Measurements from ENCODE around the gene KL. TPM values are rescaled to one million over a fixed set of nuclear protein-coding genes. Genes with fewer than 3 reads are reported as not detected.

The KL gene
- total RNA-seq, 1 donor from 2014 or later = 0.24 TPM

DNA sequence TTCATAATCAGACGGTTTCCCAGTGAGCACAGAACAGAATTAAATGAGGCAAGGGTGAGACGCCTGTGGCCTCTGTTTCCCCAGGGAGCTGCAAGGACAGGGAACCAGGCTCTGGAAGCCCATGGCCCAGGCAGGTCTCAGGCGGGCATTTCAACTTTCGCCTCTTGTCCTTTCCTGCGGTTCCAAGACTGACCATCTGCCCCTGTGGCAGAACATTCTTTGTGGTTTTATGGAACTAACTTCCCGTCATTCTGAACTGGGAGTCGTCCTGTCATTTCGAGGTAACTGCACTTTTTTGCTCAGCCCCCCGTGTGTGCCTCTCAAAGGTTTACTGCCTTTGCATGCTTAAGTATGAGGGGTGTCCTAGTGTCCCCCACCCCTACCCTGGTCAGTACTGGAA is 70.9 kb downstream of the KL start:
- ATAC-seq = no peak

DNA sequence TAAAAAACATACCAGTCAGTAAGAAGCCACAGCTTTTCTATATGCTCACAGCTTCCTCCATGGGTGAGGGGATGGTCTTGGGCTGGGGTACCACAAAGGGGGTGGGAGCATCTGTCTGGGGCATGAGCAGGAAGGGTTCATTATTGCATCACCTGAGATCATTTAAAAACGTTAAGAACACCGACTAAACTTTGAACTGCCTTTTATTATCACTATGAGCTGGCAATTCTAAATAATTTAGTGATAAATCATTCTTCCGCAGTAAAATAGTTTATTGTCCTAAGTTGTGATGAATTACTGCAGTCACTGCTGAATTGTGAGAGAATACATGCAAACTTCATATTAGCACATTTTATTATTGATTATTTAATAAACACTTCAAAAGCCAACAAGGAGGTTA is 71.6 kb downstream of the KL start:
- no peak for ATAC-seq

DNA sequence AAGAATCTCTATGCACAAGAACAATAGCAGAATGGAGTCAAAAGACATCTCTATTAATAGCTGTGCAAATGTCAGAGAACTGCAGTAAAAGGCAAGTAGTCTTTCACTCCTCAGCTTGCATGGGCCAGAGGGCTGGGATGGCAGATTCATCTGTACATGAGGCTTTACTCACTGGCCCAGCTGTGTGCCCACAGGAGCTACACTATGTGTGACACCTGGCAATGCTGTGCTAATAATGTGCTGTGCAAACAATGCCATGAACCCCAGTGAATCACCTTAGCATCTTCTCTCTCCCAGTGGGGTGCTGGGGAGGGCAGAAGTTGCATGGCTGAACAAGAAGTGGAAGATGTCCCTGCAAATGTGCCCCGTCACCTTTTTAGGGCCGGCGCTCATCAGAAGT is 73.1 kb downstream of the KL start:
- no peak for ATAC-seq

DNA sequence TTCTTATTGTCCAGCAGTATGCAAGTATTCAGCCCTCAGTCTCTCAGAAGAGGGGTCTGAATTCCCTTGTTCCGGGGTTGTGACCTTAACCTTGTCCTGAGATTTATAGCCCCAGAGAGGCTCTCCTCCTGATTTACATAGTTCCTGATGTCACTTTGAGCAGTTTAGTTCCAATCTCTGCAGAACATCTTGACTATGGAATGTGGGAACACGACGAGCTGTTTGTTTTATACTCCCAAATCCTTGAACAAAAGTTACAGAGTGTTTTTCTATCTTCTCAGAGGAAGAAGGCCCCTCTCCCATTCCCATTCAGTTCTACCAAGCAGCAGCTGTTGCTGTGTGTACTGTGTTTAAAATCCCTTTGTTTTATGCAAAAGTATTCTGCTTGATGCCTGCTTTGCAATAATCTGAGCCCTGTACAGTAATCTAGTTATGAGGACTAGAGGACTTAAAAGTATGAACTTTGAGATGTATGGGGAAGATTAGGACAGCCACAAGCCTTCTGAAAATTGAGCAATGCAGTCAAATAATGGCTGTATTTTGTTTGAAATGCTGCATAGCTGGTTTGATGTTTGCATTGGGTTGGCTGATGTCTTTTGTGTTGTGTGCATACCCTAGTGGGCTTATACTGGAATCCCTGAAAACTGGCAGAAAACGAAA is 74.7 kb downstream of the KL start:
- ATAC-seq = no peak

DNA sequence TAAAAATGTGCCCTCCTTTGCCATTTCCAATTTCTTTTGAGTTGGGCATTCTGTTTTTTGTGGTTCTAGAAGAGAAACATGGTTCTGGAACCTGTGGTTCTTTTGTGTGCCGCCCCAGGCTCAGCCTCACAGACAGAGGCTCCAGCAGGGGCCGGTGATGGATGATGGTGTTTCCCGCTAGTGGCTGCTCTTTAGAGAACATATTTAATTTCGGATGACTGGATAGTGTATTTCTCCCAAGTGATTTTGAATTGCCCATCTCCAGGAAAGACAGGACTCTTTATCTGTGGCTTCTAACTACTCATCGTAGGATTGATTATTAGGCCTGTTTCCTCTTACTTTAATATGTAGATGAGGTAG is 75.2 kb downstream of the KL start:
- no peak for ATAC-seq

DNA sequence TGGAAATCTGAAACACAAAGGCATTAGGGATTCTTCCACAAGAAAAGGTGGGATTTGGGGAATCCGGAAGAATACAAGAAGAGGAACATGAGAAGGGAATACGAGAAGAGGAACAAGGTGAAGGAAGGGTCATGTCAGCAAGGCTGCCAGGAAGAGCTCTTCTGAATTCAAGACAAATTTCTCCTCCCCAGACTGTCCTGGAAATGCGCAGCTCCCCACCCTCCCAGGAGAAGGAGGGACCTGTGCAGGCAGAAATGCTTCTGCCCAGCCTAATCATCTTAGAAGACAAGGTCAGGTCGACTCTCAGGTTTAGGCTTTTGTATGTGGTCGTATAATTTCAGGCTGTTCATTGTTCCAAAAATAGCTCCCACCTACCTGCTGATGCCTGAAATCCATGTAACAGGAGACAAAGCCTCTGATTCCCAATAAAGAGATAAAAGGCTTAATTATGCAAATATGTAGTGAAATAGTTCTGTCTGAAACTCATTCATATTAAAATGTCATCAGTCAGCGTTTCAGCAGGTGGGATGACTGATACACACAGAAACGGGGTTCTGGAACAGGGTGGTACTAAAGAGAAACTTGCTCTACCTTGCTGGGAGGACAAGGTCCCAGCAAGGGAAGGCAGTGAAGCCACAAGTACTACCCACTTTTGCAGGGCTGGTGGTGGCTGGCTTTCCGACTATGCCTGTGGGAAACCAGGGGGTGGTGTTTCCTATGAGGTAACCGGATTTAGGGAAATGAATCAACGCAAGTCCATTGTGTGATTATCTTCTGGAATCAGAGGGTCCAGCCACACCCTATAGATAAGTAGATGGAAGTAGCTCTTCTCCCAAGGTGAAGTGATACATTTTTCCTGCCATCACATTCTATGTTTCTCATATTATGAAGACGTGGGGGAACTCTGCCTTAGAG is 76.1 kb downstream of the KL start:
- no peak for ATAC-seq

- ATAC-seq = no peak
These were observed 80.8 kb downstream of the KL start for GRCh38 chr13:33096886-33097605.

DNA sequence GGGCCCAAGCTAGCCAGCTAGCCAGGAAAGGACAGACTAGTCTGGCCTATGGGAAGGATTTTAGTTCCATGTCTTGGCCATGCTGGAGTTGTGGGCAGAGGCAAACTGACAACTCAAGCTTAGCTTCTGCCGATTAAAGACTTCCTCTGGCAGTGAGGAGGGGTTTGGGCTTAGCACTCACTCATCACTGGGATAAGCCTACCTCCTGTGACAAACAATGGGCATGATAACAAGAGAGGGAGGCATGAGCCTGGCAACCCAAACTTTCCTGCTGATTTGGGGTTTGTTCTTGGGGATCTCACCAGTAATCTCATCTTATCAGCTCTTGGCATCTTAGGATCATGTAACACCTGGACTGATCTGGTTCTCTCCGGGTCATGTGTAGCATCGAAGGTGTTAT is 83.6 kb downstream of the KL start:
- ATAC-seq = no peak

DNA sequence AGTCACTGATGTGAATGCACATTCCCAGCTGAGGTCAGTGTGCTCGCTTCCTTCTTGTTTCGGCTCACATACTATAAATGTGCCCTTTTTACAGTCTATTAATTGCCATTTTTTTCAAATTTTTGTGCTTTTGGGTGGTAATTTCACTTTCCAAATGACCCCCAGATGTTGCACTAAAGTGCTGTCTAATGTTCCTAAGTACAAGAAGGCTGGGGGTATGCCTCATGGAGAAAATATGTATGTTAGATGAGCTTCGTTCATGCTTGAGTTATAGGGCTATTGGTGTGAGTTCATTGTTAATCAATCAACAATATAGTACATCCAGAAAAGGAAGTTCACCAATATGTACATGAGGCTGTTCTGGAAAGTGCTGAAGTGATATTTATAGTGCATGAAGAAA is 84.7 kb downstream of the KL start:
- no peak for ATAC-seq

DNA sequence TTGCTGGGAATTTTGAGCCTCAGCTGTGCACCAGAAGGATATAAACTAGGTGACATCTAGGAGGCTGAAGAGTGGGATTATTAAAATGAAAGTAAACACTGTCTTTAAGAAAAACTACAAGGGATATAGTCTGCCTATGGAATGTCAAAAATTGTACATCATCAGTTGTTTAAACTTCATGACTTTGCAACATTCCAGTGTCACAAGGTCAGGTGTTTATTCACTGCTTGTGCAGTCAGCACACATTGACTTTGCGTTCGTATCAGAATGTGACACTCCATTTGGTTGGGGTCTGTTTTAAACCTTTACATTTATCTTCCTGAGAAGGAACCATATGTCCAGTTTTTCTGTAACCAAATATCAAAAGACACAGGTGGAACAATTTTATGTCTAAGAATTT is 85.6 kb downstream of the KL start:
- no peak for ATAC-seq

DNA sequence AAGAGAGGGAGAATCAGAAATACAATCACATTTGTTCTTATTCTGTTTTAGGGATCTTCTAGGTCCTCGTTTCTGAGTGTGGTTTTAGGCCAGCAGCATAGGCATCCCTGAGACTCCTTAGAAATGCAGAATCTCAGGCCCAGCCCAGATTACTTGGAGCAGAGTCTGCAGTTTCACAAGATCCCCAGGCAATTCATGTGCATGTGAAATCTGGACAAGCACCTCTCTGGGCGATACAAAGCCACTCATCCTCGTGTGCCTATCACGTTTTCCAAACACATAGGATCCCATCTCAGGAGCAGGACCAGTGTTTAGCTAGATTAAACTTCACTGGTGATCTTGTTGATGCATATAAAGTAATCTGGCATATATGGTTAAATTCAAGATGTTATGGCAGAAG is 87.2 kb downstream of the KL start:
- ATAC-seq = no peak

DNA sequence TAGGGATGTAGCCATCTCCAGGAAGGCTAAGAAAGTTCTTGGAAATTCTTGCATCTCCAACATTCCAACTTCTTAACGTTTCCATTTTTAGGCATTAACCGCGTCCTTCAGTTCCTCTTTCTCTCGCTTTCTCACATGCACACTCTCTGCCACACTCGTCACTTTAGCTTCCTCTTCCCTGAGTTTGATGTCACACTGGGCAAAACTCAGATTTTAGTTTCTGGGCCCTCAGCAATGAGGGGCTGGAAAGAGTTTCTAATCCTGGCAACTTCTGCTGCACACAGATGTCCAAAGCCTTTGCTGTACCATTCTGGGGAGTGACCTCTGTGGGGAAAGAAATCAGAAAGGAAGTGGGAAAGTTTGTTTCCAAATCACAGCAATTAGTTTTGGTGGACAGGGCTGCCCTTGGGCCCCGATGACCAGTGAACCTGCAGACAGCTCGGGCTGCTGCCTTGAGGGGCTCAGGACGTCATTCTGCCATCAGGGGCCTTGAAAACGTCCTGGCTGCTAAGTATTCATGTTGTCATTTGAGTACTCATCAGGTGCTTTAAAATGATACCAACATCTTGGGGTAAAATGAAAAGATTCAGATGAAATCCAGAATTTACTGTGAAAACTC is 89.3 kb downstream of the KL start:
- ATAC-seq = no peak

DNA sequence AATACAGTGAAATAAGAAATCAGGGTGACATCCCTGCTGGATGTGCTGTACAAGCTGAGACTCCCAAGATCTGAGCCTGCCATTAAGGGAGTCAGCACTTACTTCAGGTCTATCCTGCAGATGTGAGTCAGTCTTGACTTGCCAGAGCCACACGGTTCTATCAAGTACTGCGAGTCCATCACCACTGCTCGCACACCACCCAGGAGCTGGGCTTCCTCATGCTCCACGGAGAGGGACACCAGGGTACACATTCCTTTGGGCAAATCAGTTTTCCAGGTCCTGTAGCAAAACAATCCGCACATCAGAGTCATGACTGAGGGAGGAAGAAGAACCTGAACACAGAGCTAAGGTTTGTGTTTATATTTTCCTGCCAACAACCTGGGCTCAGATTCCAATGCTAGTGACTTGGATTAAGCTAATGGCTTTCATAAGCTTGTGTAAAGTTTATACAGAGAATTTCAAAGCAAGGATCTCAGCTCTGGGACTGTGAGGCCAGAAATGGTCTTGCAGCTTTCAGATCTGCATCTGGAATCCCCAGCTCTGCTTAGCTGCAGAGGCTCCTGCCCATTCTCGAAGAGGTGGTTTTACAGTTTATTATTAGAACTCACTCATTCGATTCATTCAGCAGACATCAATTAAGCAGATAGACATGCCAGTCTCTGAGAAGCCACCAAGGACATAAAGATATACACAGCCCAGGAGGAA is 90.6 kb downstream of the KL start:
- ATAC-seq = no peak

DNA sequence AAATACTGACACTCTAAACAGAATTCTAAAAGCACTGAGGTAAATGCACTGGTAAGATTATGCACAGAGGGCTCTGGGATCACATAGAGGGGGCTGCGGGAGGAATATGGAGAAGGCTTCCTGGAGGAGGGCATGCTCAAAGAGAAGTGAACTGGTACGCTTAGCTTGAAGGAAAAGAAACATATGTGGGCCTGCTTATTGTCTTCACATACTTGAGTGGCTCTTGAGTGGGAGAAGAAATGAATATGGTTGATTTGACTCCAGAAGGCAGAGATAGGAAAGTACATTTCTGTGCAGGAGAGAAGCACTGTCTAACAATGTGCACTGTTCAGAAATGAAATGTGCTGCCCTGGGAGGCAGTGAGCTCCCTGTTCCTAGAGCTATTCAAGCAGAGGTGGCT is 91.1 kb downstream of the KL start:
- ATAC-seq = no peak

GRCh38 chr13:33108620-33109019 is 92.4 kb downstream of the KL start:
- no peak for ATAC-seq

DNA sequence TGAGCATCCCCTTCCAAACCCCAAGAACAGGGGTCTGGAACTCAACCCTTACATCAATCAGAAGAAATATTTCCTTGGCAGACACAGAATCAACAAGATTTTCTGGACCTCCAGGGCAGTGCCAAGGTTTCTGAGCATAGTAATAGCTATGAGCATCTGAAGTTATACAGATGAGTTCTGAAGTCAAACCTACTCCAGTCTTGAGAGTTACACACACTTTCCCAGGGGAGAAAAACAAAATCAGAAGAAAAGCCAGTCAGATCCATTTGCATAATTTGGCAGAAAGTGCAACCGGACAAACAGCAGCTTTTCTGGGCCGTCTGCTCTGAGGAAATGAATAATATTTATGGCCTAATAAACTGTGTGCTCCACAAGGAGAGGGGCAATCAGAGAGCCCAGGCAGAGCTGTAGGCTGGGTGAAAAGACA is 93.1 kb downstream of the KL start:
- no peak for ATAC-seq

DNA sequence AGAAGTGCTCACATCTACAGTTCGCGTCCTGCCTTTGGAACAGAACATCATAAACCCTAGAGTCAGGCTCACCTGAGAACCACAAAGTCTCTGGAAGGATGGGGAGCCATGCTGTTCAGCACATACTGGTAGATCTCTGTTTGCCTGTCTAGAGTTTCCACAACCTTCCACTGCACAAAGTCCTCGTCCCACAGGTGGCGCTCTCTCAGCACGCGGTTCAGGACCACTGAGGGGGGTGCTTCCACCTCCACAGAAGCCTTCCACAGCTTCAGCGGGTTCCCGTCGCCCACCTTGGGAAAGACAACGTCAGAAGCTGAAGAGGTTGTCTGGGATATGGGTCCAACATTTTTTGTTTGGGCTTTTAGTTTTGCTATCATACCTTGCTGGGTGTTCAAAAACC is 93.6 kb downstream of the KL start:
- ATAC-seq = no peak

- ATAC-seq = no peak
These were observed 94.1 kb downstream of the KL start for GRCh38 chr13:33110386-33110712.

DNA sequence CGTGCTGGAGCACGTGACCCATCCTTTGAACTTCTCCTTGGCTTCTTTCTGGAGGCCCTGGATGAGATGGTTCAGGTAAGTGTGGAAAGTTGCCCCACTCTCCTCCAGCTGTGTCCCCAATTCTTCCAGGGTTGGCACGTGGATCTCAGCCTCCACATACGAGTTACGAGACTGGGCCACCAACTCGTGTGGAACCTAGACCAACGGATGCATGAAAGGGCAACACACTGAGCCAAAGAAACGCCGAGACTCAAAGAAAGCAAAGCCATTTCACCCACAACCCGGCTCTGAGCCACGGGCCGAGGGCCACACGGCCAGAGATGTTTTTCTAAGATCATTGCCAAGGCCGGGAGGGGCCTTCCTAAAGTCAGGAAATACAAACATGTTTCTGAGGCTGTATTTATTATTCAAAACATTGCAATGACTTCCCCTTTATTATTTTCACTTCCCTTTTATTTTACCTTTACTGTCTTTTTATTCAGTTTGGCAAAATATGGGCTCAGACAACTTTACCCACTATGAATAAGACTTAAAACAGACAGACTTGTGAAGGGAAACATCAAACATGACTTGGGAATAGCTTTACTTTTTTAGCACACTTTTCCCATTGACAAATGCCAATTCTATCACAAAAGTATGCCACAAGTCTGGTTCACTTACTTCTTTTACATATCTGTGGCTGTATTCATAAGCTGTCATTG is 94.6 kb downstream of the KL start:
- ATAC-seq = no peak

GRCh38 chr13:33111414-33112110 is 95.3 kb downstream of the KL start:
- no peak for ATAC-seq

DNA sequence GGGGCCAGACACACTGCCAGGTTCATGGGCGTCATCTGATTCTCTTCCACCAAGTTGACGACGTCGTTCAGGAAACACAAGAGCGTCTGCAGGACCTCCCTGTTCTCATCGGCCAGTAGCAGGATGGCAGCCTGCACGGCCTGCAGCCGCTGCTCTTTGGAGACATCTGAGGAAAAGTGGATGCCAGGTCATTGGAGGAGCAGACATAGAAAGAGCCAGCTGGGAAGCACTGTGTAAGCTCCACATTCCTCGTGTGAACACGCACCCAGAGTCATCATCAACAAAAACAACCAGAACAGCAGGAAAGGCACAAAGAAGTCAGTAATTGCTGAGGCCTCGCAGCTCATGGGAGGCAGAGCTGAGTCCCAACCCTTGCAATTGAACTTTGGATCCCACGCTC is 96.5 kb downstream of the KL start:
- ATAC-seq = no peak

Measured in esophagus mucosa (tissue), 1 donor.